ENCODE data around the gene CLPX. TPM values are rescaled to one million over a fixed set of nuclear protein-coding genes. Genes with fewer than 3 reads are reported as not detected.

Gene CLPX
- total RNA-seq, 4 donors from 2014 or later, result 37.4 to 53.2 (median 39.8) TPM

Small RNAs within 50 kb of the gene (small RNA-seq; reads per million reads assigned to genes)
- gene AC013553.1 (0 reads per million in 3 donors), gene AC068213.1 (0 reads per million in 3 donors), gene RNU6-686P (0 reads per million in 3 donors)

Other genes starting within 250 kb of the CLPX start
- 10 to 100 TPM; 83.5 to 96.7 (median 90.8) TPM for gene SPG21, start 195.4 kb downstream of the CLPX start, total RNA-seq
- 10 to 100 TPM; 26.3 to 29.9 (median 29.4) TPM for gene MTFMT, start 155.7 kb downstream of the CLPX start, total RNA-seq
- not detected for gene SLC51B, start 140.0 kb downstream of the CLPX start, total RNA-seq
- gene RASL12, start 117.4 kb downstream of the CLPX start, total RNA-seq, result 100 to 1,000 TPM; 123 to 216 (median 198) TPM
- gene KBTBD13, start 108.6 kb downstream of the CLPX start, total RNA-seq, result under 1 TPM in 1 of 4 donors, not detected in 3; 0.17 TPM
- 1 to 10 TPM; 1.2 to 7.5 (median 2.2) TPM for gene UBAP1L, start 70.1 kb downstream of the CLPX start, total RNA-seq
- gene PDCD7, start 51.5 kb downstream of the CLPX start, total RNA-seq, result 10 to 100 TPM; 24.2 to 33.4 (median 25.5) TPM
- gene CILP, start 26.1 kb upstream of the CLPX start, total RNA-seq, result 100 to 1,000 TPM in 2 of 4 donors, 10 to 100 TPM in 2; 40.4 to 166 (median 93.8) TPM
- gene PARP16, start 101.5 kb upstream of the CLPX start, total RNA-seq, result 10 to 100 TPM; 11.2 to 19.0 (median 14.6) TPM
- gene RNU5A-1, start 110.7 kb upstream of the CLPX start, total RNA-seq, result not detected
- not detected for gene RNU5B-1, start 119.3 kb upstream of the CLPX start, total RNA-seq
- under 1 TPM in 1 of 4 donors, not detected in 3; 0.17 TPM for gene IGDCC3, start 192.7 kb upstream of the CLPX start, total RNA-seq
- 1 to 10 TPM in 3 of 4 donors, under 1 TPM in 1; 0.52 to 2.8 (median 2.2) TPM for gene IGDCC4, start 237.6 kb upstream of the CLPX start, total RNA-seq

All from esophagus muscularis mucosa (tissue), 4 donors.